GM12873 (cell line): Measurements from ENCODE around the gene LMBR1L.

ENCODE experiments used
- CTCF ChIP-seq: IDR thresholded peaks from 2 replicates; pipeline ENCODE4 v1.5.1; 2012; ENCODE audit warnings: low read depth, mild to moderate bottlenecking, moderate library complexity, low read length, control low read depth; ENCODE audit not compliant: insufficient read depth; ENCODE audit errors: missing control alignments

The LMBR1L gene

GRCh38 chr12:49089821-49090773, 20.6 kb downstream of the LMBR1L start:
- TF ChIP-seq CTCF, result peak; percentile 35

GRCh38 chr12:49088932-49089330, 21.7 kb downstream of the LMBR1L start:
- no peak for TF ChIP-seq CTCF

- peak; percentile 94 for TF ChIP-seq CTCF
These were observed 22.3 kb downstream of the LMBR1L start for GRCh38 chr12:49088150-49088931.

GRCh38 chr12:49086116-49086515, 24.5 kb downstream of the LMBR1L start:
- no peak for TF ChIP-seq CTCF

GRCh38 chr12:49084438-49084837, 26.2 kb downstream of the LMBR1L start:
- TF ChIP-seq CTCF, result no peak

GRCh38 chr12:49079793-49080192, 30.9 kb downstream of the LMBR1L start:
- no peak for TF ChIP-seq CTCF

GRCh38 chr12:49070971-49071370, 39.7 kb downstream of the LMBR1L start:
- no peak for TF ChIP-seq CTCF
